HG02642 (cell line): ENCODE measurements around the gene BRDT.

ENCODE experiments used
- ATAC-seq: cut with Tn5 transposase; IDR thresholded peaks from one replicate; pipeline ENCODE4 v1.9.1; 2021; ENCODE audit warnings: mild to moderate bottlenecking; ENCODE audit not compliant: unreplicated experiment, poor library complexity

BRDT gene

GRCh38 chr1:91949356-91949699 is at the start of gene BRDT:
BRDT (plus strand) TSS chr1:91949401; CDS start chr1:91962755, 13,354 bp downstream.
- ATAC-seq: no peak

GRCh38 chr1:91900562-91900961 is 48.6 kb upstream of the BRDT start:
- ATAC-seq: no peak

GRCh38 chr1:91901231-91901630 is 48.0 kb upstream of the BRDT start:
- ATAC-seq: no peak

- ATAC-seq: no peak
These were observed 36.9 kb upstream of the BRDT start for GRCh38 chr1:91912266-91912665.

GRCh38 chr1:91913018-91913417 is 36.2 kb upstream of the BRDT start:
- no peak for ATAC-seq

- no peak for ATAC-seq
These were observed 33.2 kb upstream of the BRDT start for GRCh38 chr1:91916046-91916445.

- ATAC-seq: no peak
These were observed 32.3 kb upstream of the BRDT start for GRCh38 chr1:91916811-91917460.

GRCh38 chr1:91919962-91920361 is 29.2 kb upstream of the BRDT start:
- ATAC-seq: no peak

GRCh38 chr1:91924146-91924545 is 25.1 kb upstream of the BRDT start:
- ATAC-seq: no peak

- no peak for ATAC-seq
These were observed 23.4 kb upstream of the BRDT start for GRCh38 chr1:91925644-91926435.

GRCh38 chr1:91928026-91928425 is 21.2 kb upstream of the BRDT start:
- ATAC-seq: no peak

- no peak for ATAC-seq
These were observed 20.0 kb upstream of the BRDT start for GRCh38 chr1:91929250-91929649.

GRCh38 chr1:91937613-91938012 is 11.6 kb upstream of the BRDT start:
- no peak for ATAC-seq

GRCh38 chr1:91940496-91940895 is 8.7 kb upstream of the BRDT start:
- ATAC-seq: no peak

GRCh38 chr1:91944087-91944486 is 5.1 kb upstream of the BRDT start:
- no peak for ATAC-seq

GRCh38 chr1:91948097-91948496 is 1.1 kb upstream of the BRDT start:
- no peak for ATAC-seq

GRCh38 chr1:91948501-91949355 is 473 bp upstream of the BRDT start:
- ATAC-seq: no peak

GRCh38 chr1:91952187-91952586 is 3.0 kb downstream of the BRDT start:
- ATAC-seq: no peak

GRCh38 chr1:91958926-91959325 is 9.7 kb downstream of the BRDT start:
- no peak for ATAC-seq

- no peak for ATAC-seq
These were observed 19.1 kb downstream of the BRDT start for GRCh38 chr1:91968334-91968733.

- no peak for ATAC-seq
These were observed 30.2 kb downstream of the BRDT start for GRCh38 chr1:91979383-91979782.
